D721Med (cell line): ENCODE measurements around the gene PCSK1N.

Source experiments
- DNase-seq: peaks from one replicate; pipeline ENCODE4 v3.0.0; 2011; ENCODE audit warnings: low spot score; ENCODE audit not compliant: insufficient read length
- FAIRE-seq: peaks from 2 replicates; lab custom pipeline; 2011; peaks lifted over from hg19 to GRCh38; lab: Jason Lieb, UNC
- CTCF ChIP-seq: IDR thresholded peaks from 2 replicates; pipeline ENCODE4 v1.5.1; 2012; ENCODE audit warnings: mild to moderate bottlenecking, control low read depth; ENCODE audit not compliant: insufficient read depth; ENCODE audit errors: missing control alignments

PCSK1N gene

GRCh38 chrX:48818866-48819265 is 16.5 kb downstream of the PCSK1N start:
- no peak for TF ChIP-seq CTCF
- FAIRE-seq = no peak

DNA sequence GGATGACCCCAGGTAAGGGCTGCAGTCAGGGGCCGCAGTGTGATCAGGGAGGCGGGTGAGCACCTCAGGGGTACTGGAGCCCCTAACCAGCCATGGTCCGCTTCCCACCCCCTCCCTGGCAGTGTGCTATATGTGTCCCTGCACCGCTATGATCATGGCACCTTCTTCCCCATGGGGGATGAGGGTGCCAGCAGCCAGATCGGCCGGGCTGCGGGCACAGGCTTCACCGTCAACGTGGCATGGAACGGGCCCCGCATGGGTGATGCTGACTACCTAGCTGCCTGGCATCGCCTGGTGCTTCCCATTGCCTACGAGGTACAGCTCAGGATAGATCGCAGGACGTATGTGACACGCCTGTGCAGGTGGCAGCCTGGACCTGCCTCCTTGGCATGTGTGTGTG is 17.3 kb downstream of the PCSK1N start:
- TF ChIP-seq CTCF = no peak
- DNase-seq (no peak), FAIRE-seq (no peak)

More at GRCh38 chrX:48818866-48819265, 16.5 kb downstream of the PCSK1N start:
- DNase-seq = no peak

- no peak for FAIRE-seq
- TF ChIP-seq CTCF = no peak
- no peak for DNase-seq
Measured at GRCh38 chrX:48816014-48816810, 19.2 kb downstream of the PCSK1N start.

GRCh38 chrX:48815266-48815665 is 20.1 kb downstream of the PCSK1N start:
- TF ChIP-seq CTCF = no peak
- no peak for FAIRE-seq

DNA sequence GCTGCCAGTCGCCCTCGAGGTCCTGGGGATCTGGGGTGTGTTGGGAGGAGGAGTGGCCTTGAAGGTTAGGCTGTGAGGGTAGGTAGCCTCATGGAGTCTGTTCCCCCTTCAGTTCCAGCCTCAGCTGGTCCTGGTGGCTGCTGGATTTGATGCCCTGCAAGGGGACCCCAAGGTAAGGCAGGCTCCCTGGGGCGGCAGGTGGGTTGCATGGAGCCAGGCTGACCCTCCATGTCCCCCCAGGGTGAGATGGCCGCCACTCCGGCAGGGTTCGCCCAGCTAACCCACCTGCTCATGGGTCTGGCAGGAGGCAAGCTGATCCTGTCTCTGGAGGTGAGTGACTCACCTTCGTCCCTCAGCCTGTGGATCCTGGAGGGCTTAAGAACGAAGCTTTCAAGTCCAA is 20.7 kb downstream of the PCSK1N start:
- no peak for FAIRE-seq
- no peak for TF ChIP-seq CTCF
- DNase-seq = no peak

More at GRCh38 chrX:48815266-48815665, 20.1 kb downstream of the PCSK1N start:
- DNase-seq = no peak

DNA sequence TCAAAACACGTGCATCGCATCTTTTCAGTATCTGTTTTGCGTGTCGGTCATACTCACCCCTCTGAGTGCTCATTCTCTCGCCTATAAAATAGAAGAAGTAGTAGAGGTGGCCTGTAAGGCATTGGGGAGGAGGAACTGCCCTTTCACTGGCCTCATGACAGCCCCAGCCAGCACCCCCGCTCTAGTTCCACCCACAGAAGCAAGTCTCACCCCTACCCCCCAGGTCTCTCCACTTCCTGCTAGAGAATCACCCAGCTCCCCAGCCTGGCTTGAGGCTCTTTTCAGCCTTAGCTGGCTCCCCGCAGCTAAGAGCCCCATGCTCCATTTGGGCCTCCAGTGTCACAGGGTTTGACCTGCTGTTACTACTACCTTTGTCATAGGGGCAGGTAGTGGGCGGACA is 21.8 kb downstream of the PCSK1N start:
- TF ChIP-seq CTCF = no peak
- no peak for DNase-seq
- FAIRE-seq = no peak

DNA sequence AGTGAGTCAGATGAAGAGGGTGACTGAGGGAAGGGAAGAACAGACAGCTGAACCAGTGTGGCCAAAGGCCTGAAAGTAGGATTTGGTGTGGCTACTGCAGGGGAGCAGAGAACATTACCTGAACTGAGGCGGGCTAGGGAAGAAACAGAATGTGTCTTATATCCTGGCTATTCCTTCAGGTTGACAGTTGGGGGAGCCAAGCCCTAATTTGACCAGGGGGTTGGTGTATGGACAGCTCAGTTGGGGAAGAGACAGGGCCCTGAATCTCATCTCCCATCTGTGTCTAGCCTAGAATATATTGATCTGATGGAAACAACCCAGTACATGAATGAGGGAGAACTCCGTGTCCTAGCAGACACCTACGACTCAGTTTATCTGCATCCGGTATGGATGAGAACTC is 29.3 kb downstream of the PCSK1N start:
- TF ChIP-seq CTCF = no peak
- no peak for FAIRE-seq
- no peak for DNase-seq
